Measurements from ENCODE around the gene TSTD2.

- TF ChIP-seq CTCF (IDR thresholded peaks at IDR 0.05) = no peak
- peak in 1 of 4 donors; percentile 31 for TF ChIP-seq POLR2A (IDR thresholded peaks at IDR 0.05)
- peak in 1 of 2 donors; percentile 68 for TF ChIP-seq POLR2AphosphoS5 (IDR thresholded peaks at IDR 0.05)
- TF ChIP-seq EP300 (IDR thresholded peaks at IDR 0.05) = peak in 2 of 4 donors; percentile 34 to 49
Measured at GRCh38 chr9:97557606-97558095, 75.5 kb downstream of the TSTD2 start.
